HG02885 (cell line): ENCODE data around the gene UBTF.
A peak's percentile ranks its signal among the peaks of the same experiment; 100 is the strongest.
"Not testable (repeated sequence)": the region's sequence is repeated elsewhere in the genome, so short reads cannot be mapped to it uniquely, and the experiment has no call there.

Experiments
- ATAC-seq: cut with Tn5 transposase; IDR thresholded peaks from one replicate; pipeline ENCODE4 v1.9.1; 2021; ENCODE audit warnings: mild to moderate bottlenecking; ENCODE audit not compliant: unreplicated experiment, poor library complexity

The UBTF gene

GRCh38 chr17:44247876-44248736 is 28.6 kb upstream of the UBTF start:
- ATAC-seq, result no peak

DNA sequence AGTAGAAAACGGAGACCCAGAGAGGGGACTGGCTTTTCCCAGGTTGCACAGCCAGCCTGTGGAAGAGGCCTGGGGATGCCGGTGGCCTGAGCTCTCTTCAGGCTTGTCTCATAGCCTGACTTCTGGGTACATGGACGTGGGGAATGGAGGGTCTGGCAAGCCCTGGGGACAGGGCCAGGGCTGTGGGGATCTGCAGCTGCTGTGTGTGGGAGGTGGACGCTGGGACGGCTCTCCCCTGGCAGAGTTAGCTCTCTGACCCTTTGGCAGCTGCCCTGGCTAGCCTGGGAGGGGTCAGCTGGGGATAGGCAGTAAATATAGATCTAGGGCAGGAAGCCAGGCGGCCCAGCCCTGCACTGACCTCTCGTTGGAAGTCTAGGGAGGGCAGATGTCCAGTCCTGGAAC is 28.0 kb upstream of the UBTF start:
- no peak for ATAC-seq

- ATAC-seq, result no peak
These were observed 21.7 kb upstream of the UBTF start for GRCh38 chr17:44241106-44241624.

DNA sequence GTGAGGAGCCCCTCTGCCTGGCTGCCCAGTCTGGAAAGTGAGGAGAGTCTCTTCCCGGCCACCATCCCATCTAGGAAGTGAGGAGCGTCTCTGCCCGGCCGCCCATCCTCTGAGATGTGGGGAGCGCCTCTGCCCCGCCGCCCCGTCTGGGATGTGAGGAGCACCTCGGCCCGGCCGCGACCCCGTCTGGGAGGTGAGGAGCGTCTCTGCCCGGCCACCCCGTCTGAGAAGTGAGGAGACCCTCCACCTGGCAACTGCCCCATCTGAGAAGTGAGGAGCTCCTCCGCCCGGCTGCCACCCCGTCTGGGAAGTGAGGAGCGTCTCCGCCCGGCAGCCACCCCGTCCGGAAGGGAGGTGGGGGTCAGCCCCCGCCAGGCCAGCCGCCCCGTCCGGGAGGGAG is 18.4 kb upstream of the UBTF start:
- not testable (repeated sequence) for ATAC-seq

GRCh38 chr17:44236444-44236991 is 17.0 kb upstream of the UBTF start:
- no peak for ATAC-seq

DNA sequence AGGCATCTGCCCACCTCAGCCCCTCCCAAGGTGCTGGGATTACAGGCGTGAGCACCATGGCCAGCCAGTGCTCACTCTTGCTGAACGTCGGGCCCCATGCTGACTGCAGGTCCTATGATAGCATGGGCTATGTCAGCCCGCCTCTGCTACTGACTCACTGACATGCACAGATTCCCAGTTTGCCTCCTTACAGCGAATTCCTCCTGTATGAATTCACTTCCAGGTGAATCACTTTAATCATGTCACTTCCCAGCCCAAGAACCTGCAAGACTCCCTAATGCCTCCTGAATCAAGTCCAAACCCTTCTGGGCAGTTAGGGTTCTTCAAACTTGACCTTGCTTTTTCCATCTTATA is 16.1 kb upstream of the UBTF start:
- no peak for ATAC-seq

DNA sequence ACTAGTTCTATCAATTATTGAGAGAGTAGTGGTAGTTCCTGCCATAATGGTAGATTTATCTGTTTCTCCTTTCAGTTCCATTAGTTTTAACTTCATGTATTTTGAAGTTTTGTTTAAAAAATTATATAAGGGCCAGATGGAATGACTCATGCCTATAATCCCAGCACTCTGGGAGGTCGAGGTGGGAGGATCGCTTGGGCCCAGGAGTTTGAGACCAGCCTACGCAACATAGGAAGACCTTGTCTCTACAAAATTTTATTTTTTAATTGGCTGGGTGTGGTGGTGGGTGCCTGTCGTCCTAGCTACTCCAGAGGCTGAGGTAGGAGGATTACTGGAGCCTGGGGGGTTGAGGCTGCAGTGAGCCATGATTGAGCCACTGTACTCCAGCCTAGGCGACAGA is 14.1 kb upstream of the UBTF start:
- ATAC-seq, result no peak

GRCh38 chr17:44232061-44232460 is 12.6 kb upstream of the UBTF start:
- no peak for ATAC-seq

DNA sequence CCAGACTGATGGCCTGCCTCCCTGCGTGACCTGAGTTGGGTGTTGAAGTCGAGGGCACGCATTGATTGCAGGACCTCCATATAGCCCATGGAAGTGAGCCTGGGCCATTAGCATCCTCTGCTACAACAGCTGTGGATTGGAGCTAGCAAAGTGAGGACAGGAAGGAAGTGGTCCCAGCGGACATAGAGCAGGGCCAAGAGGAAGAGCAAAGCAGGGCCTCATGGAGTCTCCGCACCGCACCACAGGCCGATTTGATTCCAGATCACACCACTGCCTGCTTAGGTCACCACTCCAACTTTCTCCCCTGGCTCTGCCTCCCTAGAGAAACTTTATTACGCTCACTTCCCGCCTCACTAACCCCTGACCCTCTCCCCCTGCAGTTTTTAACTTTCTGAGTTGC is 10.7 kb upstream of the UBTF start:
- ATAC-seq, result no peak

DNA sequence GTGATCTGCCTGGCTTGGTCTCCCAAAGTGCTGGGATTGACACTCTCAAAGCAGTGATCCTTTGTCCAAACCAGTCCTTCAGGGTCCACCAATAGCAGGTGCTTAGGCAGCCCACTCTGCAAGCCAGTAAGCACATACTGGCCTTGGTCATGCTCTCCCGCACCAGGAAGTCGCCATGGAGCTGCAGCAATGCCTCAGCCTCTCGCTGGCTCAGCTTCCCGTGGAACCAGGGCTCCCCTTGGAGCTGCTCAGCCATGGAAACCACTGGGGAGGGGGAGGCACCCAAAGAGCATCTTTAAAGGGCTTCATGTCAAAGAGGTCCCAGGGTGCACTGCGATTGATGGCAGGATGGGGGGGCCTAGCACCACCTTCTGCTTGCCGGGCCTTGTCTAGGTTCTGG is 9.6 kb upstream of the UBTF start:
- ATAC-seq, result no peak

GRCh38 chr17:44223541-44224071 is 4.1 kb upstream of the UBTF start:
- no peak for ATAC-seq

GRCh38 chr17:44222112-44222869 is 2.8 kb upstream of the UBTF start:
- ATAC-seq, result no peak

DNA sequence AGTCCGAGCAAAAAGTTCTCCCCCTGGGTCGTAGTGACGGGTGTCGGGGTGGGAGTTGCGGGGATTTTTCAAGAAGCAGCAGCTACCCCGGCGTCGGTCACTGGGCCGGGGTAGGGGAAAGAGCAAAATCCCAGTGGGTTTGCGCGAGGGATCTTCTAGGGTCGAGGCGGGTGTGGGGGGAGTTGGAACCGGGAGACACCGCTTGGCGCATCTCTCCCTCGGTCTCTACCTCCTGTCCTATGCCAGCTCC is 2.3 kb upstream of the UBTF start:
- ATAC-seq, result no peak

- ATAC-seq, result no peak
These were observed 1.8 kb upstream of the UBTF start for GRCh38 chr17:44221084-44221861.

DNA sequence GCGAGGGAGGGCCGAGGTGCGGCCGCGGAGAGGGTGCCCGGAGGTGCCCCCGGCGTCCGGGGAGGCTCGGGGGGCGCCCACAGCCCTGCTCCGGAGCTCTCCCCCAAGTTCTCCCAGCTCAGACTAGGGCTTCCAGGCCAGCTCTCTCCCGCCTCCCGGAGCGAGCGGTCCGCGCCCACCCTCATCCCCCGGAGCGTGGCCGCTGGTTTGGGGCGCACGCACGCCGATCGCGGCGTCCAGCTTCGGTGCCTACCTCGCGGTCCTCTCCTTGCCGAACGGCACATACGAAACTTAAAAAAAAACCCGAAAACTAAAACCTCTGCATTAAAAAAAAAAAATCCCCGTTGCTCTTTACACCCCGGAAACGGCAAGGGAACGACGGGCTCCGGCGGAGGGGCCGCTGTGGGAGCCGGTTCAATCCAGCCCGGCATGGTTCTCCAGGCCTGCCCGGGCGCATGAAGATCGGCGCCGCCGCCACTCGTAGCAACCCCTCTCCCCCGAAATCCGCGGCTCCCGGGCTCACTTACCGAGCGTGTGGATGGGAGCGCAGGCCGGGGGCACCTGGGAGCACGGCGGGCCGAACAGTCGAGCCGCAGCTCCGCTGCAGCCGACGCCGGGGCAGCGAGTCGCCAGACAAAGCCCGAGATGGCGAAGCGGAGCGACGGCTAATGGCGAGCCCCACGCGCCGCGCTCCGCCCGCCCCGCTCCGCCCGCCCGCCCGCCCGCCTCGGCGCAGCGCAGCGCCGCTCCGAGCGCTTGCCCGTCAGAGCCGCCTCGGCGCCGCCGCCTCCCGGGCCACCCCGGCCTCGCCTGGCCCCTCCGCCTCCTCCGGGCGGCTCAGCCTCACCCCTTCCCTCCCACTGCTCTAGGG is 973 bp upstream of the UBTF start:
- ATAC-seq, result peak; percentile 2

DNA sequence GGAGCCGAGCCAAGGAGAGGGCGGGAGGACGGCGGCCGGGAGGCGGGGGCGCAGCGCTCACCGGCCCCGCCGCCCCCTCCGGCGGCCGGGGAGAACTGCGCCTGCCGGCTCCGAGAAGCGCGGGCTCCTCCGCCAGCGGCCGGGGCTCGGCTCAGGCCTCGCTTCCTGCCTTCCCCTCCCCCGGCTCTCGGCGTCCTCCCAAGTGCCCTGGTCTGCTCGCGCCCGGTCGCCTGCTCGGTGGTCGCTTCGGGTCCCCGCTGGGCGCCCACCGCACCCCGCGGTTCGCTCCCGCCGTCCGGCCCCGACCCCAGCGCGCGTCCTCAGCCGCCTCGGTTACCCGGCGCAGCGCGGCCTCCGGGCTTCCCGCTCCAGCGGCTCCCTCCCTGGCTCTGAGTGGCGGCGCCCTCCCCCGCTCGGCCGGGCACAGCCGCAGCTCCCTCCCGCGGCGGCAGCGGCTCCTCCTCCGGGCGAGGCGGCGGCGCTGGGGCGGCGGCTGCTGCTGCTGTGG is 313 bp downstream of the UBTF start:
- peak; percentile 47 for ATAC-seq

GRCh38 chr17:44218344-44219107 is 949 bp downstream of the UBTF start:
- ATAC-seq, result peak; percentile 42

DNA sequence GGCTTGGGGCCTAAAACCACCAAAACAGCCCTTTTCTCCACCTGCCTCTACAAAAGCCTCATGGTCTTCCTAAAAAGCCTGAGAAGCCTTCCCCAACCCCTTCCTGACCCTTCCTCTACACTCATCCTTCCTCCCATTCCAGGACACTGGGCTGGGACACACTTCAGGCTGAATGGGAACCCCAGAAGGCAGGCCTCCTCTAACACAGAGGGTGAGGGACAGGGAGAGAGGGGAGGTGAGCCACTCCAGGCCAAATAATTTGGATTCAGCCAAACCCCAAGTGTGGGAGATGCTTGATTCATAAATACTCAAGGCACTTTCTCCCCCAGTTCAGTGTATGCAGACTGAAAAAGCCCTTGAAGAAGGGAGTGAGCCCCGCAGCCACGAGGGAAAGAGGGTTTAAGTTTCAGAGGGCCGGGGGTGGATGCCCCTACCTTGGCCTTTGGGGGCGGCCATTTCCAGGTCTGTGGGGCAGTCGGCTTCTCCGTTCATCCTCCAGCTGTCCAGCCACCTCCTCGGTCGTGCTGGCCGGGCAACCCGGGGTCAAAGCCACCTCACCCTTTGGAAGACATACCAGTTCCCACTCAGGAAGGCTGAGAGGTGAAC is 1.6 kb downstream of the UBTF start:
- no peak for ATAC-seq
